LNCaP clone FGC (cell line): ENCODE results near the gene SLC25A29.
"Not testable (repeated sequence)": the region's sequence is repeated elsewhere in the genome, so short reads cannot be mapped to it uniquely, and the experiment has no call there.

ENCODE experiments used
- DNase-seq: peaks from one replicate; pipeline ENCODE4 v3.0.0-alpha.2; 2011; ENCODE audit warnings: low read depth
- H3K4me3 ChIP-seq: 2 replicates; pipeline ENCODE4 v1.5.1; 2011; ENCODE audit warnings: mild to moderate bottlenecking, low read depth, low read length, control low read depth
- CTCF ChIP-seq: IDR thresholded peaks from 2 replicates; pipeline ENCODE4 v1.5.1; 2012; ENCODE audit warnings: mild to moderate bottlenecking; ENCODE audit not compliant: control insufficient read depth, insufficient read depth; ENCODE audit errors: extremely low read depth

SLC25A29 gene

GRCh38 chr14:100286484-100287191 lies 19.6 kb downstream of the SLC25A29 start:
- no peak overlapping the region for H3K4me3 ChIP-seq
- no peak for DNase-seq
- TF ChIP-seq CTCF, result no peak

GRCh38 chr14:100285913-100286400 lies 20.3 kb downstream of the SLC25A29 start:
- no peak for TF ChIP-seq CTCF
- DNase-seq, result no peak
- peak overlapping the region; percentile 61 for H3K4me3 ChIP-seq

GRCh38 chr14:100285021-100285912 lies 21.0 kb downstream of the SLC25A29 start:
- peak; percentile 75 for TF ChIP-seq CTCF
- DNase-seq, result no peak

GRCh38 chr14:100283984-100284881 lies 22.0 kb downstream of the SLC25A29 start:
- DNase-seq, result no peak
- H3K4me3 ChIP-seq, result no peak overlapping the region
- TF ChIP-seq CTCF, result no peak

More at GRCh38 chr14:100285021-100285912, 21.0 kb downstream of the SLC25A29 start:
- peak overlapping the region; percentile 61 for H3K4me3 ChIP-seq

GRCh38 chr14:100283436-100283835 lies 22.8 kb downstream of the SLC25A29 start:
- H3K4me3 ChIP-seq, result not testable (repeated sequence)

GRCh38 chr14:100282766-100283419 lies 23.4 kb downstream of the SLC25A29 start:
- H3K4me3 ChIP-seq, result no peak overlapping the region
- no peak for TF ChIP-seq CTCF
- DNase-seq, result no peak

More at GRCh38 chr14:100283436-100283835, 22.8 kb downstream of the SLC25A29 start:
- not testable (repeated sequence) for DNase-seq

- DNase-seq, result no peak
- H3K4me3 ChIP-seq, result no peak overlapping the region
- TF ChIP-seq CTCF, result no peak
These were observed 24.2 kb downstream of the SLC25A29 start for GRCh38 chr14:100282083-100282350.
